Right renal cortex interstitium (tissue), 3 donors: ENCODE data around the gene DUS1L. TPM values are rescaled to one million over a fixed set of nuclear protein-coding genes. Genes with fewer than 3 reads are reported as not detected.
"Not testable (repeated sequence)": the region's sequence is repeated elsewhere in the genome, so short reads cannot be mapped to it uniquely, and the experiment has no call there.

ENCODE experiments used
- DNase-seq, 3 donors: peaks; one replicate each; pipeline ENCODE4 v3.0.0-alpha.2; 2013; ENCODE audit warnings: low read depth in 3 of 3, low spot score in 2 of 3
- polyA plus RNA-seq, 3 donors: library from polyadenylated mRNA; unstranded; fragments of 120-200 nt; gene quantifications; one replicate each; pipeline ENCODE4 v1.2.1, GENCODE V29; 2013; ENCODE audit not compliant: insufficient read length in 3 of 3

DUS1L gene
- polyA plus RNA-seq, 3 donors: 61.6 to 70.0 (median 67.7) TPM

DNA sequence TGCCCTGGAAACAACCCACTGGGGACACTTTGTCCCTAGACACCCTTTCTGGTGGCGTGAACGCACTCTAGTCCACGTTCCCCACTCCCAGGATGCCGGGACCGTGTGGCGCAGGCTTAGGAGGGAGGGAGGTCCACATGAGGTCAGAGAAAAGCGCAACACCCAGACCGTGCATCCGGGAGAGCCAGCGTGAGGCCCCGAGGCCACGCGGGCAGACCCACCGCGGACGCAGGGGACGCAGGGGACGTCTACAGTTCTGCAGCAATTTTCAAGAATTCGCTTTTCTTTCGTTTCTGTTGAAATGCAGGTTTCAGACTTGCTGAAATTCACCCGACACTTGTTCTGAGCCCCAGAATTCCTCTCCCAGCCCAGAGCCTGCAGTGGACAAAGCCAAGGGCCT is 18.7 kb downstream of the DUS1L start:
- no peak for DNase-seq

GRCh38 chr17:82045936-82046484 is 19.6 kb downstream of the DUS1L start:
- DNase-seq: no peak

- no peak for DNase-seq
These were observed 22.1 kb downstream of the DUS1L start for GRCh38 chr17:82043507-82043906.

- DNase-seq: no peak
These were observed 23.0 kb downstream of the DUS1L start for GRCh38 chr17:82042649-82043048.

DNA sequence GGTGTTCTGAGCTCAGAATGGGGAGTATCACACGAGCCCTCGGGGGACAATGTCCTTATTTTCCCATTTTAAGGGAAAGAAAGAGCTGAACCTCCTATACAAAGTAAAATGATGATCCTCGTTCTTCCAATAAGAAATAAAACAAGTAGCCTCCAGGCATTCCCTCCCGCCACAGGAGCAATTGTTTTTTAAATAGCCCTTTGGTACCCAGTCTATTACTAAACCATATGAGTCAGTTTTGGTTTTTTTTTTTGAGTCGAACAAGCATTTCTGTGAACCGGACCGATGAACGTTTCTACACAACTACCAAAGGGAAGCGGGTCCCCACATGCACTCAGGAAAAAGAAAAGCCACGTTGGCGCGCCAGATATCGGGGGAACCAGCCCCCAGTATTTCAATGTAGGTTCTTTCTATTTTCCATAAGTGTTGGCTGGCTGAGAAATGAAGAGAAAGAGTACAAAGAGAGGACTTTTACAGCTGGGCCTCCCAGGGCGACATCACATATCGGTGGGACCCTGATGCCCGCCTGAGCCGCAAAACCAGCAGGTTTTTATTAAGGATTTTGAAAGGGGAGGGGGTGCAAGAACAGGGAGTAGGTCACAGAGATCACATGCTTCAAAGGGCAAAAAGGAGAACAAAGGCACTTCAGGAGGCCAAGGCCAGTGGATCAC is 24.3 kb downstream of the DUS1L start:
- DNase-seq: no peak

DNA sequence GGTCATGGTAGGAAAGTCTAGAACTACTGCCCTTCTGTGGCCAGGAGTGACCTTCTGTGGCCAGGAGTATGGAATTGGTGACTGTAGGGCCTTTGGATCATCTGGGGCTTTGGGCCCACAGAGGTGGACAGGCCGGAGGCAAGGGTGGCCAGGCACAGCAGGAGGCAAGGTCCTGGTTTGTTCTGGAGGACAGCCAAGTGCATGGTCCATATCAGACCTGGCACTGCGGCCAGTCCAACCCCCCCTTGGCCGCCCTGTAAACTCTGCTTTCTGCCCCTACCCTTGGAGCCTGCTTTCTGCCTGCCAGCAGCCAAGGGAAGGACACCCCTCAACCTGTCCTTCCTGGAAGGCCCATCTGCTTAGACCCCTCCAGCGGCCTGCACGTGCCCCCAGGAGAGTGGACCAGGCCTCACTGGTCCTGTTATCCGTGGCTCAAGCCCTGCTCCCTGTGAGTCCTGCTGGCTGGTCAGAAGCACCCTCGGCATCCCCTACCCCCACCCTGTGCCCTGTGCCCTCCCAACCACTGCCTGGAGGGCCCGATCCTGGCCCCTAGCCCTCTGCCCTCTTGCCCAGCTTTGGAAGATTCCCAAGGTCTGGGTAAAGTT is 25.8 kb downstream of the DUS1L start:
- no peak for DNase-seq

GRCh38 chr17:82038796-82039409 is 26.7 kb downstream of the DUS1L start:
- DNase-seq: not testable (repeated sequence)

GRCh38 chr17:82037889-82038195 is 27.8 kb downstream of the DUS1L start:
- no peak for DNase-seq

DNA sequence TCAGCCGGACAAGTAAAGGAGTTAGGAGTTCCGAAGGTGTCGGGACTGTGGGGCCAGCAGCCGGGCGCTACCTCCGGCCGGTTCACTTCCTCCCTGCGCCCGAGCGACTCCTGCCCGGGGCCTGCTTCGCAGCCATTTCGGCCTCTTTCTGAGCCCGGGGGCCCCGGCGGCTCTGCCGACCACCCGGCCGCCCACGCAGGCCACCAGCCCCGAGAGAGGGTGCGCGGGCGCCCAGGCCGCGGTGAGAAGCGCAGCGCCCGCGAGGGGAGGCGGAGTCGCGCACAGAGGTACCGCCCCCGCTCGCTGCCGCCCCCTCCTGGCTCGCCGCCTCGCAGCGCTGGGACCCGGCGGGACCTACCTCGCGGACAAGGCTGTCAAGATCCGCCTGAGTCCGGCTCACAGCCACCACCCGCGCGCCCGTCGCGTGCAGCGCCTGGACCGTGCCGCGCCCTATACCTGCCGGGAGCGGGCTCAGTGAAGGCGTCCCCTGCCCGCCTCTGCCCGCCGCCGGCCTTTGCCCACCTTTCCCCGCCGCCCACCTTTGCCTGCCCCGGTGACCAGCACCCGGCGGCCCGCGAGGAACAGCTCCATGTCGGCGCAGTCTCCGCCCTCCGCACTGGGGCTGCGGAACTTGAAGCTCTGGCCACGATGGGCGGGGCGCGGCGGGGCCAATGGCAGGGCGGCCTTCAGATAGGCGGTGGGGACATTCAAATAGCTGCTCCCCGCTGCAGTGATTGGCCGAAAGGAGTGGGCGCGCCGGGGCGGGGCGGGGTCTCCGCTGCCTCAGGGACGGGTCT is 28.3 kb downstream of the DUS1L start, which contains the start of gene DCXR:
TSS of gene DCXR (minus strand) at position 606 of the 797 bp plus-strand sequence. CDS start at position 591, 15 bp downstream.
- DNase-seq: peak; percentile 73 to 91 (median 89)

- DNase-seq: no peak
These were observed 28.9 kb downstream of the DUS1L start for GRCh38 chr17:82036634-82037091.

DNA sequence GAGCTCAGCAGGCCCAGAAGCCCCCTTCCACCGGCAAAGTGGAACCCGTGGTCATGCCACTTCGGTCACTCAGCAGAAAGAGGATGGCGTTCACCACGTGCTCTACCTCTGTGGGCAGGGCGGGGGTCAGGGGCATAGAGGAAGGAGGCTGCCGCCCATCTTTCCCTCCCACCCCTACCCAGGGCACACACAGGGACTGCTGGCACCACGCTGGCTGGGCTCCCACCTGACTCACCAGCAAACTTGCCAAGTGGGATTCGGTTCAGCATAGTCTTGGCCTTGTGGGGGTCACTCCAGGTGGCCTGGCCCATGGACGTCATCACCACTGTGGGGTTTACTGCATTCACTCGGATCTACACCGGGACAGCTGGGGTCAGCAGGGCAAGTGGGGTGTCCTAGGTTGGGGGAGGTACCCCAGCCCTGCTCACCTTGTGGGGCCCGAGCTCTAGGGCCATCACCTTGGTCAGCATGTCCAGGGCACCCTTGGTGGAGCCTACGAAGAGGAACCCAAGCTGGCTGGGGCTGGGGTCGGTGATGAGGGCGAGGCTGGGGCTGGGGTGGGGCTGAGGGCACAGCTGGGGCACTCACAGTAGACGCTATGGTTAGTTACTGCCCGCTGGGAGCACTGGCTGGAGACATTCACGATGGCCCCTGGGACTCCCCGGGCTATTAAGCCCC is 29.5 kb downstream of the DUS1L start:
- DNase-seq: no peak

GRCh38 chr17:82035488-82035887 is 30.1 kb downstream of the DUS1L start:
- no peak for DNase-seq

DNA sequence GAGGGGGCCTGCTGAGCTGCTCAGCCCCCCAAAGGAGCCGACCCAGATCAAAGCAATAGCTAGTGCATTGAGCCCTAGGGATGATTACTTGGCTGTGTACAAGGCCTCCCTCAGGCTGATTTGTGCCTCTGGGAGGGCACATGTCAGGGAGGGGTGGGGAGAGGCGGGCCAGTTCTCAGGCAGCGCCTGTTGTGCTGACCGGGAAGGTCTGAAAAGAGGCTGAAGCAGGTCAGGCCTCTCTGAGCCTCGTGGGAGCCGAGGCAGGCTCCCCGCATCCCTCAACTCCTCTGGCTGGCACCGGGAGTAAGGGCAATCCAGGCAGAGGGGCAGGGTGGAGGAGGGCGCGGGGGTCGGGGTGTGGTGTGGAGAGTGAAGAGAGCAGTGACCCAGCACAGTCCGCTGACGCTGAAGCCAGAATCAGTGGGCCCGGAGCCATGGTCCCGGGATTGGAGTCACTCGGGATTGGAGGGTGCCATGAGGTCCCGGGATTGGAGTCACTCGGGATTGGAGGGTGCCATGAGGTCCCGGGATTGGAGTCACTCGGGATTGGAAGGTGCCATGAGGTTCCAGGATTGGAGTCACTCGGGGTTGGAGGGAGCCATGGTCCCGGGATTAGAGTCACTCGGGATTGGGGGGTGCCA is 31.1 kb downstream of the DUS1L start:
- no peak for DNase-seq

GRCh38 chr17:82033359-82034085 is 32.1 kb downstream of the DUS1L start:
- no peak for DNase-seq

DNA sequence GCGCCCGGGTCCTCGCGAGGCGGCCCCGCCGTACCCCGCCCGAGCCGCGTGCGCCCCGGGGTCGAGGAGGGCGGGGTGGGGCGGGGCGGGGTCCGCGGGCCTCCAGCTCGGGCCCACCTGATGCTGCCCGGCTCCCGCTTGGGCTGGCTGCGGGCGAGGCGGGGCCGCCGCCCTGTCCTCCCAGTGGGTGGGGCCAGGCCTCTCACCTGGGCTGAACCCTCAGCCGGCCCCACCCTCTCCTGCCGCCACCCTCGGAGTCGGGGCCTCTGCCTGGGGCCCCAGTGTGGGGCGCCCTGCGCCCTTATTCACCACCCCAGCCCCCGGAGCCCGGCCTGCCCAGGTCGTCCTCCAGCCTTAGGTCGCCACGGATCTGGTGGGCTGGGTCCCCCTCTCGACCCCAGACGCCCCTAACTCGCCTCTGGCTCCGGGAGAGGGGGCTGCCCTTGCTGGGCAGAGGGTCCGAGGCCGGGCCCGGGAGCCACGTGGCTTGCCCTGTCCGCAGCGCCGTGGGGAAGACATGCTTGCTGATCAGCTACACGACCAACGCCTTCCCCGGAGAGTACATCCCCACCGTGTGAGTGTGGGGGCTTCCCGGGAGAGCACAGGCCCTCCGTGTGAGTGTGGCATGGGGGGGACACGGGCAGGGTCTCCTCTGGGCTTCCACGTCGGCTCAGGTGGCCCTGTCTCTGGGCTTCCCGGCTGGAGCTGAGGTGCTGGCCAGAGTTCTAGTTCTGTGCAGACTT is 33.5 kb downstream of the DUS1L start:
- no peak for DNase-seq

DNA sequence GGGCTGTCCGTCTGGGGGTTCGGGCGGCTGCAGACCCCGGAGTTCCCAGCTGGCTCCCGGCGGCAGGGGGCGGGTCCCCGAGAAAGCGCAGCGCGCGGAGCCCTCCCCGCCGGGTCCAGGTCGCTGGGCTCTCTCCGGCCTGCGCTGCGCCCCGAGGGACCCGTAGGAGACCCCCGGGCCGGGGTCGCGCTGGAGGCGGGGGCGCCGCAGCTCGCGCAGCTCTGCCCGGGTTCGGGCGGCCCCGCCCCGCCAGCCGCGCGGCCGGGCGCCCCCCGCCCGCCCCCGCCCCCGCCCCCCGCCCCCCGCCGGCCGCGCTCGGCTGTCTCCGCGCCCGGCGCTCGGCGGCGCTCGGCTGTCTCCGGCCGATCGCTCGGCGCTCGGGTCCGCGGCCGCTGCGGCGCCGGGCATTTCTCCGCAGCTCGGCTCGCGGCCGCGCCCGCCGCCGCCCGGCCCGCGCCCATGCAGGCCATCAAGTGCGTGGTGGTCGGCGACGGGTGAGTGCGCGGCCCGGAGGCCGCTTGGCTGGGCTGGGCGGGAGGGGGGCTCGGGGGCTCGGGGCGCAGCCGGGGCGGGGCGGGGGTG is 34.2 kb downstream of the DUS1L start, which contains the start of gene RAC3:
TSS of gene RAC3 (plus strand) at position 376 of the 582 bp plus-strand sequence. CDS start at position 460, 84 bp downstream.
- no peak for DNase-seq

- peak in 1 of 3 donors; percentile 62 for DNase-seq
These were observed 34.9 kb downstream of the DUS1L start for GRCh38 chr17:82030470-82031302.
